Tibial nerve (tissue), 4 donors: Measurements from ENCODE around the gene MICU2. TPM values are rescaled to one million over a fixed set of nuclear protein-coding genes. Genes with fewer than 3 reads are reported as not detected.

Source experiments
- DNase-seq, 2 donors: peaks; one replicate each; pipeline ENCODE4 v3.0.0-alpha.2; 2019; ENCODE audit warnings: low spot score in 2 of 2
- H3K27ac ChIP-seq, 4 donors: fragments of 200-600 bp; sonication (generic) in 3 of 4; one replicate each; pipeline ENCODE4 v1.5.1; 2017 to 2019; ENCODE audit warnings: mild to moderate bottlenecking in 1 of 4
- H3K27me3 ChIP-seq, 2 donors: fragments of 200-600 bp; sonication (generic) in 1 of 2; one replicate each; pipeline versions ENCODE4 v1.5.1 to v1.6.0; 2017 to 2019
- H3K36me3 ChIP-seq, 3 donors: fragments of 200-600 bp; sonication (generic); one replicate each; pipeline ENCODE4 v1.5.1; 2018 to 2019
- H3K4me1 ChIP-seq, 4 donors: fragments of 200-600 bp; sonication (generic) in 3 of 4; one replicate each; pipeline ENCODE4 v1.5.1; 2017 to 2019
- H3K4me3 ChIP-seq, 4 donors: fragments of 200-600 bp; sonication (generic) in 3 of 4; one replicate each; pipeline ENCODE4 v1.5.1; 2017 to 2019; ENCODE audit warnings: mild to moderate bottlenecking in 1 of 4, moderate library complexity in 1 of 4
- H3K9me3 ChIP-seq, 4 donors: fragments of 200-600 bp; sonication (generic) in 3 of 4; one replicate each; pipeline ENCODE4 v1.5.1; 2017 to 2019
- CTCF ChIP-seq, 5 experiments: fragments of 200-600 bp in 3 of 5; fragments of 450-650 bp in 2 of 5; sonication (generic) in 3 of 5; IDR thresholded peaks; one replicate each; pipeline ENCODE4 v1.5.1; 2016 to 2019; ENCODE audit warnings: antibody characterized with exemption in 5 of 5, mild to moderate bottlenecking in 3 of 5, moderate library complexity in 2 of 5
- EP300 ChIP-seq, 2 donors: sonication (generic); formaldehyde crosslinking; IDR thresholded peaks; one replicate each; pipeline ENCODE4 v1.6.1; 2017; ENCODE audit warnings: antibody characterized with exemption in 2 of 2, mild to moderate bottlenecking in 1 of 2
- POLR2A ChIP-seq, 2 donors: fragments of 450-650 bp; IDR thresholded peaks; one replicate each; pipeline ENCODE4 v1.6.1; 2017; ENCODE audit warnings: antibody characterized with exemption in 2 of 2, mild to moderate bottlenecking in 2 of 2, moderate library complexity in 2 of 2
- WGBS, 2 donors: methylation state at CpG; one replicate each; pipeline ENCODE4 v1.1.5; 2018; 5-methylcytosine and 5-hydroxymethylcytosine counted together
- total RNA-seq, 4 donors: library from RNA; depleted of rRNA; stranded (reverse); fragments of >200 nt; gene quantifications; one replicate each; pipeline ENCODE4 v1.1.0, GENCODE V29; 2016

The MICU2 gene
- total RNA-seq, 4 donors from 2014 or later: 57.3 to 85.2 (median 71.1) TPM

DNA sequence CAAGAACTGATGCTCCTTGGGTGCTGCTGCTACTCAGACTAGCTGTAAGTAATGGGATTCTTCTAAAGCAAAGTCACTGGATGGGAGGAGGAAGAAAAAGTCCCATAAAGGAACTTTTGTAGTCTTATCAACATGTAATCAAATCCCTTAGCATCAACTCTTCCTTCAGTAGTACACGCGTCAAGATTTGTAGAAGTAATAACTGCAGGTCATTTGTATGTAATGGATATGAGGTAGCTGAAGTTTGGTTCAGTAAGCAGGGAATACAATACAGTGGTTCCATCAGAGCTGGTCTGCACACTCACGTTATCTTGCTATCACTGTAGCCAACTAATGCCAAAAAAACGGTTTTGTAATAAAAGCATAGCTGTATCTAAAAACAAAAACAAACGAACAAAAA is 72.5 kb downstream of the MICU2 start:
- no peaks in the 10 kb centered on the region for H3K27me3 ChIP-seq
- H3K4me3 ChIP-seq: no peak overlapping the region
- 93 to 96% methylated on average over 5 of the region's 5 CpGs for WGBS, 2 donors
- H3K4me1 ChIP-seq: no peaks in the 10 kb centered on the region
- DNase-seq: no peak
- H3K36me3 ChIP-seq: peaks cover 0 to 16% (median 0%) of the 10 kb centered on the region in 3 donors
- no peak overlapping the region for H3K27ac ChIP-seq
- TF ChIP-seq POLR2A (IDR thresholded peaks at IDR 0.05) (no peak), EP300 (IDR thresholded peaks at IDR 0.05) (no peak), CTCF (IDR thresholded peaks at IDR 0.05) (no peak)
- no peaks in the 10 kb centered on the region for H3K9me3 ChIP-seq

GRCh38 chr13:21530656-21531055 is 73.3 kb downstream of the MICU2 start:
- no peak for DNase-seq
- TF ChIP-seq EP300 (IDR thresholded peaks at IDR 0.05): no peak
- no peak for TF ChIP-seq POLR2A (IDR thresholded peaks at IDR 0.05)
- no peak for TF ChIP-seq CTCF (IDR thresholded peaks at IDR 0.05)
- Histone ChIP-seq H3K4me3 (no peak overlapping the region), H3K27me3 (no peaks in the 10 kb centered on the region), H3K9me3 (no peaks in the 10 kb centered on the region), H3K4me1 (no peaks in the 10 kb centered on the region), H3K27ac (no peak overlapping the region), H3K36me3 (peaks cover 0 to 16% (median 0%) of the 10 kb centered on the region in 3 donors)
- WGBS, 2 donors: 93 to 94% methylated on average over 11 of the region's 11 CpGs

DNA sequence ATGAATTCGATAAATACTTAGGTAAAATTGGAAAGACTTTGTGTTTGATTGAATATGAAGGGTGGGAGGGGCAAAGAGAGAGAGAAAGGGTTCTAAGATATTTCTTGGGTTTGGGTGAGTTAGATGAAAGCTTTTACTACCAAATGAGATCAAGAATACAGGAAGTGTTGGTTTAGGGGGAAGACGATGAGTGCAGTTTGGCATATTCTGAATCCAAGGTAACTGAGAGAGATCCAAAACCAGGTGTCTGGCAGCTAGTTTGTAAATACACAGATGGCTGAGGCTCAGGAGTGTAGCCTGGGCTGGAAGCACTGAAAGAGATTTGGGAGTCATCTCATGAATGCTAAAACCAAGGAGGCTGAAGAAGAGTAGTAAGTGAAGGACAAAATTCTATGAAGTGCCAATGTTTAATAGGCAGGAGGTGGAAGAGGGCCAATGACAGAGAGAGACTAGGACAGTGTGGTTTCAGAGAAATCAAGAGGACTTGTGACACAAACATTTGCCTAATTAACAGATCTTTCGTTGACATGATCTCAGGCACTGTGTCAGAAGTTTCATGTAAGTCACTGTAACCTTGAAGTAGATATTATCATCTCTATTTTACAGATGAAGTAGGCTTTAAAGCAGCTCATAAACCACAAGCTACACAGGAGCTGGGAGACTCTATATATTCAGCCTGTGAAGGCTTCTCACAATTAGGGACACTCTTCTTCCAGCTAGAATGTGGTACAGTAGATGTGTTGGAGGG is 74.7 kb downstream of the MICU2 start:
- no peaks in the 10 kb centered on the region for H3K9me3 ChIP-seq
- H3K4me3 ChIP-seq: no peak overlapping the region
- no peak overlapping the region for H3K27ac ChIP-seq
- no peaks in the 10 kb centered on the region for H3K4me1 ChIP-seq
- no peaks in the 10 kb centered on the region for H3K27me3 ChIP-seq
- DNase-seq: no peak
- WGBS, 2 donors: 93 to 94% methylated on average over 3 of the region's 3 CpGs
- H3K36me3 ChIP-seq: peaks cover 0 to 13% (median 0%) of the 10 kb centered on the region in 3 donors
- TF ChIP-seq POLR2A (IDR thresholded peaks at IDR 0.05): no peak
- no peak for TF ChIP-seq CTCF (IDR thresholded peaks at IDR 0.05)
- no peak for TF ChIP-seq EP300 (IDR thresholded peaks at IDR 0.05)

GRCh38 chr13:21528616-21529015 is 75.4 kb downstream of the MICU2 start:
- Histone ChIP-seq H3K4me1 (no peaks in the 10 kb centered on the region), H3K27ac (no peak overlapping the region), H3K9me3 (no peaks in the 10 kb centered on the region), H3K4me3 (no peak overlapping the region), H3K36me3 (peaks cover 0 to 6% (median 0%) of the 10 kb centered on the region in 3 donors), H3K27me3 (no peaks in the 10 kb centered on the region)
- TF ChIP-seq EP300 (IDR thresholded peaks at IDR 0.05): no peak
- TF ChIP-seq CTCF (IDR thresholded peaks at IDR 0.05): no peak
- no peak for TF ChIP-seq POLR2A (IDR thresholded peaks at IDR 0.05)
- DNase-seq: no peak
- 72 to 75% methylated on average over 6 of the region's 6 CpGs for WGBS, 2 donors

GRCh38 chr13:21526707-21527540 is 77.0 kb downstream of the MICU2 start:
- no peak for TF ChIP-seq POLR2A (IDR thresholded peaks at IDR 0.05)
- TF ChIP-seq CTCF (IDR thresholded peaks at IDR 0.05): no peak
- TF ChIP-seq EP300 (IDR thresholded peaks at IDR 0.05): no peak
- 87% methylated on average over 6 of the region's 6 CpGs for WGBS, 2 donors
- H3K4me3 ChIP-seq: no peak overlapping the region

More at GRCh38 chr13:21526707-21527540, 77.0 kb downstream of the MICU2 start:
- Histone ChIP-seq H3K4me1 (no peaks in the 10 kb centered on the region), H3K27me3 (no peaks in the 10 kb centered on the region), H3K36me3 (no peaks in the 10 kb centered on the region), H3K9me3 (no peaks in the 10 kb centered on the region), H3K27ac (no peak overlapping the region)
- DNase-seq: no peak
